Endothelial cell (in vitro differentiated cells): ENCODE results near the gene TRIM65. TPM values are rescaled to one million over a fixed set of nuclear protein-coding genes. Genes with fewer than 3 reads are reported as not detected.

ENCODE experiments used
- DNase-seq: peaks from one replicate; pipeline ENCODE4 v3.0.0; 2021; ENCODE audit warnings: low spot score
- H3K27ac Mint-ChIP-seq: one replicate; pipeline ENCODE4 v1.8.0; 2021; ENCODE audit warnings: mixed read lengths, inconsistent platforms; ENCODE audit not compliant: unreplicated experiment
- H3K27me3 Mint-ChIP-seq: one replicate; pipeline ENCODE4 v1.8.0; 2021; ENCODE audit warnings: mild to moderate bottlenecking, moderate library complexity, mixed read lengths, inconsistent platforms; ENCODE audit not compliant: unreplicated experiment
- H3K36me3 Mint-ChIP-seq: one replicate; pipeline ENCODE4 v1.8.0; 2021; ENCODE audit warnings: mild to moderate bottlenecking, low read depth, mixed read lengths, inconsistent platforms; ENCODE audit not compliant: unreplicated experiment
- H3K4me1 Mint-ChIP-seq: one replicate; pipeline ENCODE4 v1.8.0; 2021; ENCODE audit warnings: mild to moderate bottlenecking, mixed read lengths, inconsistent platforms; ENCODE audit not compliant: unreplicated experiment
- H3K4me3 Mint-ChIP-seq: one replicate; pipeline ENCODE4 v1.8.0; 2021; ENCODE audit warnings: mild to moderate bottlenecking, mixed read lengths, inconsistent platforms; ENCODE audit not compliant: unreplicated experiment
- H3K9me3 Mint-ChIP-seq: one replicate; pipeline ENCODE4 v1.8.0; 2021; ENCODE audit warnings: mixed read lengths, inconsistent platforms; ENCODE audit not compliant: unreplicated experiment
- CTCF ChIP-seq: fragments of 200-600 bp; sonication (generic); IDR thresholded peaks from one replicate; pipeline ENCODE4 v1.5.0; 2021; ENCODE audit warnings: antibody characterized with exemption; ENCODE audit not compliant: unreplicated experiment
- total RNA-seq: library from RNA; stranded (reverse); fragmentation: NEBNext Ultra II Directional; extraction: Animal tissue kit (Norgen Biotek cat#: 25700); gene quantifications from one replicate; pipeline ENCODE4 v1.2.1, GENCODE V29; 2021; ENCODE audit not compliant: unreplicated experiment

The TRIM65 gene
- total RNA-seq, 1 donor from 2014 or later, result 14.1 TPM

- TF ChIP-seq CTCF, result no peak
- Mint-ChIP-seq H3K9me3 (no peaks in the 10 kb centered on the region), H3K36me3 (peaks cover 8% of the 10 kb centered on the region), H3K27ac (peak overlapping the region; percentile 74), H3K4me3 (peak overlapping the region; percentile 82), H3K27me3 (peaks cover 9% of the 10 kb centered on the region), H3K4me1 (peaks cover 6% of the 10 kb centered on the region)
- DNase-seq, result no peak
These were observed 44.7 kb upstream of the TRIM65 start for GRCh38 chr17:75941442-75941819.

- H3K27me3 Mint-ChIP-seq, result peaks cover 9% of the 10 kb centered on the region
- DNase-seq, result peak; percentile 94
- H3K9me3 Mint-ChIP-seq, result no peaks in the 10 kb centered on the region
- peaks cover 7% of the 10 kb centered on the region for H3K36me3 Mint-ChIP-seq
- no peak for TF ChIP-seq CTCF
- H3K4me1 Mint-ChIP-seq, result peaks cover 6% of the 10 kb centered on the region
- peak within 1 kb of the TSS; percentile 74 for H3K27ac Mint-ChIP-seq
- H3K4me3 Mint-ChIP-seq, result peak within 1 kb of the TSS; percentile 93
These were observed 44.1 kb upstream of the TRIM65 start, which contains the start of gene FBF1 for GRCh38 chr17:75940727-75941441. FBF1 (minus strand) TSS chr17:75941042; CDS start chr17:75938149, 2,893 bp downstream.

- TF ChIP-seq CTCF, result no peak
- peaks cover 7% of the 10 kb centered on the region for H3K36me3 Mint-ChIP-seq
- H3K4me1 Mint-ChIP-seq, result peaks cover 6% of the 10 kb centered on the region
- no peaks in the 10 kb centered on the region for H3K9me3 Mint-ChIP-seq
- no peak overlapping the region for H3K4me3 Mint-ChIP-seq
- H3K27ac Mint-ChIP-seq, result no peak overlapping the region
- no peak for DNase-seq
- peaks cover 9% of the 10 kb centered on the region for H3K27me3 Mint-ChIP-seq
These were observed 40.9 kb upstream of the TRIM65 start for GRCh38 chr17:75937652-75938051.

GRCh38 chr17:75933808-75934207 lies 37.1 kb upstream of the TRIM65 start:
- no peak for TF ChIP-seq CTCF
- Mint-ChIP-seq H3K36me3 (peaks cover 3% of the 10 kb centered on the region), H3K4me1 (no peaks in the 10 kb centered on the region), H3K9me3 (no peaks in the 10 kb centered on the region), H3K27me3 (peaks cover 4% of the 10 kb centered on the region), H3K4me3 (no peak overlapping the region), H3K27ac (no peak overlapping the region)
- DNase-seq, result no peak

- Mint-ChIP-seq H3K27me3 (peaks cover 3% of the 10 kb centered on the region), H3K4me3 (no peak overlapping the region), H3K36me3 (peaks cover under 1% of the 10 kb centered on the region), H3K9me3 (no peaks in the 10 kb centered on the region), H3K4me1 (no peaks in the 10 kb centered on the region), H3K27ac (no peak overlapping the region)
- TF ChIP-seq CTCF, result no peak
- DNase-seq, result no peak
These were observed 36.1 kb upstream of the TRIM65 start for GRCh38 chr17:75932852-75933251.
